ENCODE data around the gene CTNNAL1. TPM values are rescaled to one million over a fixed set of nuclear protein-coding genes. Genes with fewer than 3 reads are reported as not detected.
"Not testable (repeated sequence)": the region's sequence is repeated elsewhere in the genome, so short reads cannot be mapped to it uniquely, and the experiment has no call there.

The CTNNAL1 gene
- total RNA-seq, 1 donor from 2014 or later: 11.0 TPM

- ATAC-seq (no peak), DNase-seq (ENCODE audit: low spot score) (no peak)
Observed at GRCh38 chr9:108937561-108938305, 75.6 kb downstream of the CTNNAL1 start.

DNA sequence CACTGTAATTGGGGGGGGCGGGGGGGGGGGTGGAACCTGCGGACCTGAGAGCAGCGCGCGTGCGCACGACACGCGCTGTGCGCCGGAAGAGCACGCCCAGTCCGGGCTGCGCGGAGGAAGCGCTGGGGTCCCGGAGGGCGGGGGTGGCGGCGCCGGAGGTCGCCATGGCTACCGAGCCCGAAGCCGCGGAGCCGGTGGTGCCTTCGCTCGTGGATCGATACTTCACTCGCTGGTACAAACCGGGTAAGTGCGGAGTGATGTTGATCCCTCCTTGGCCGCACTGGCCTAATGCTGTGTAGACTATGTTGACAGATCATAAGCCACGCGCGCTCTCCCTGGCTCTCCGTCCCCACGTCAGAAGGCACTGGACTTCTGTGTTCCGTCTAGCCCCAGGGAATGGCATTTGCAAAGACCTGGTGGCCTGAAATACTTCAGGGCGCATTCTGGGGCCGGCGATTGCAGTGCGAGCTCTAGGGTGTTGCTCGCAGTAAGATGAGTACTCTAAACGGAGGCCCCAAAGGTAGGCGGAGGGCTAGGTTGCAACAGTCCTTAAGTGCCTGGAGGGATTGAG, 78.9 kb downstream of the CTNNAL1 start, which contains the start of gene ABITRAM:
Gene ABITRAM (plus strand): TSS at position 78 of the 571 bp plus-strand sequence. CDS start 87 bp downstream, at position 165.
- ATAC-seq (peak; percentile 91), DNase-seq (ENCODE audit: low spot score) (peak; percentile 85)

GRCh38 chr9:108933718-108934322, 79.5 kb downstream of the CTNNAL1 start, which contains the start of gene ELP1:
Gene ELP1, minus strand, starts transcription at chr9:108934124. Its CDS starts 2,978 bp downstream, at chr9:108931146.
- ATAC-seq (peak; percentile 89), DNase-seq (ENCODE audit: low spot score) (peak; percentile 92)

DNA sequence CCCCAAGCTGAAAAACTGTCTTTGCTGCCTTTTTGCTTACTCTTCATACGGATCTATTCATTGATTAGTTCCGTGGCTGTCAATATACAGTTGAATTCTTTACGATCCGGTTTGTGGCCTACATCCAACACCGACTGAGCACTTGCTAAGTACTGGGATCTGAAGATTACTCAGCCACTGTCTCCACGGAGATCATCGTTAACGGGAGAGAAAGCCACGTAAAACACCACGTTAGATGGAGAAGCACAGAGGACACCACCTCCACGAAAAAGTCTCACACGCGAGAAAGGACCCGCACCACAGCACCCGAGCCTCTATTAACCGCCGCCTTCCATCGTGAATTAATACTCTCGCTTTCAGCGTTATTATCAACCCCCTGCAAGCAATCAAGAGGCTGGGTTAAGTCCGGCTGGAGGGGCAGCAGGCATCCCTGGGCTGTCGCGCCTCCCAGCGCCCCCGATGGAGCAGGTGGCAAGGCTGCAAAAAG, 80.0 kb downstream of the CTNNAL1 start:
- DNase-seq (ENCODE audit: low spot score): no peak
- ATAC-seq: no peak

DNA sequence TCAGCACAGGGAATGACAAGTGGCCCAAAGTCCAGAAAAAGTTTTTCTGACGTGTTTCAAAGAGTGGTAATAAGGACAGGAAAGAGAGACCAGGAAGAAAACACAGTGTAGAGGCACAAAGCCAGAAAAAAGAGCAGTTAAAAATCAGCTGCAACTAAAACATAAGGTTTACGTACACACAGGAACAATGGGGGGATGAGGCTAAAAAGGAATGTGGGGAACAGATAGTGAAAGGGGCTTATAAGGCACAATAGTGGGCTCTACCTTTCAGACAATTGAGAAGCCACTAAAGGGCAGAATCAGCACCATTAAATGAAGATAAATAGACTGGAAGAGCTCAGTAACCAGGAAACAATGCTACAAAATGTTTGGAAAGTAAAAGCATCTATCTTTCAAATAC, 84.9 kb downstream of the CTNNAL1 start:
- ATAC-seq (no peak), DNase-seq (ENCODE audit: low spot score) (no peak)

- ATAC-seq: no peak
- no peak for DNase-seq (ENCODE audit: low spot score)
Observed at GRCh38 chr9:108924466-108924865, 88.8 kb downstream of the CTNNAL1 start.

GRCh38 chr9:108921200-108921599, 92.1 kb downstream of the CTNNAL1 start:
- no peak for ATAC-seq
- DNase-seq (ENCODE audit: low spot score): no peak

- DNase-seq (ENCODE audit: low spot score): not testable (repeated sequence)
Observed at GRCh38 chr9:108920401-108920800, 92.9 kb downstream of the CTNNAL1 start.

GRCh38 chr9:108919517-108919916, 93.8 kb downstream of the CTNNAL1 start:
- ATAC-seq (peak; percentile 98), DNase-seq (ENCODE audit: low spot score) (peak; percentile 46)

More at GRCh38 chr9:108920401-108920800, 92.9 kb downstream of the CTNNAL1 start:
- ATAC-seq: not testable (repeated sequence)

DNA sequence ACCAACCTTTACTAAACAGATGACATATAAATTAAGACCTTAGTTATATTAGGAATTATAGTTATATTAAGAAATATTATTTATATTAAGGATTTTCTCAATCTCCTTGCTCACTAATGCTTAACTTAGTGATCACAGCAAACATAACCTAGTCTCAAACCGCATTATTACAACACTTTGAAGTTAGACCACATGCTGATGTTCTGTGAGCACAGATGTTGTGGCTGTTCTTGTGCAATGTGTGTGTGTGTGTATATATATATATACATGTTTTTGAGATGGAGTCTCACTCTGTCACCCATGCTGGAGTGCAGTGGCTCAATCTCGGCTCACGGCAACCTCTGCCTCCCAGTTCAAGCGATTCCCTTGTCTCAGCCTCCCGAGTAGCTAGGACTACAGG, 99.9 kb downstream of the CTNNAL1 start:
- ATAC-seq (no peak), DNase-seq (ENCODE audit: low spot score) (no peak)

GRCh38 chr9:108911820-108912219, 101.5 kb downstream of the CTNNAL1 start:
- DNase-seq (ENCODE audit: low spot score): no peak
- no peak for ATAC-seq

GRCh38 chr9:108910914-108911313, 102.4 kb downstream of the CTNNAL1 start:
- peak; percentile 25 for ATAC-seq
- DNase-seq (ENCODE audit: low spot score): no peak

DNA sequence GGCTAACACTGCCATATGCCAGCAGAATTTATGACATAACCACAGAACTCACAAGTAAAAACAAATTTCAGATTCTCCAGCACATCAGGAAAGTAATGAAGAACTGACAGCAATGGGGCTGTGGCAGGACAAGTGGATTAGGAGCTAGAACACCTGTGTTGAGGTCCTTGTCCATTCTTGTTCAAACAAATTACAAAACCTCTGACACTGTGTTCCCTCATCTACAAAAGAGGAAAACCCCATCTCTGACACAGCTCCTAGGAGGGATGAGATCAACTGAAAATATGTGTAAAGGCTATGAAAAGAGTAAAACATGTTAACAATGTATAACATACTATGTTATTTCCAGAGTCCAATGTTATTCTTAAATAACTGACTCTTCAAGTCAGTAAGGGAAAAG, 102.9 kb downstream of the CTNNAL1 start:
- ATAC-seq (peak; percentile 82), DNase-seq (ENCODE audit: low spot score) (no peak)

DNA sequence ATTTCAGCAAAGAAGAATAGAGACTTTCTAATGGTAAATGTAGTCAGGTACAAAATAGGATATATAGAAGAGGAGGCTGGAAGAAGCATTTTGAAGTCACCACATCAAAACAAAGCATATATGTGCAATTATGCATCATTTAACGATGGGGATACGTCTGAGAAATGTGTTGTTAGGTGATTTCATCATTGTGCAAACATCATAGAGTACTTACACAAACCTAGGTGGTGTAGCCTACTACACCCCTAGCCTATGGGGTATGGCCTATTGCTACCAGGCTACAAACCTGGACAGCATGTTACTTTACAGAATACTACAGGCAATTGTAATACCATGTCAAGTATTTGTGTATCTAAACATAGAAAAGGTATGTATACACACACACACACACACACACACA, 107.8 kb downstream of the CTNNAL1 start:
- DNase-seq (ENCODE audit: low spot score) (no peak), ATAC-seq (no peak)

- DNase-seq (ENCODE audit: low spot score): no peak
- no peak for ATAC-seq
Observed at GRCh38 chr9:108904161-108904560, 109.1 kb downstream of the CTNNAL1 start.

DNA sequence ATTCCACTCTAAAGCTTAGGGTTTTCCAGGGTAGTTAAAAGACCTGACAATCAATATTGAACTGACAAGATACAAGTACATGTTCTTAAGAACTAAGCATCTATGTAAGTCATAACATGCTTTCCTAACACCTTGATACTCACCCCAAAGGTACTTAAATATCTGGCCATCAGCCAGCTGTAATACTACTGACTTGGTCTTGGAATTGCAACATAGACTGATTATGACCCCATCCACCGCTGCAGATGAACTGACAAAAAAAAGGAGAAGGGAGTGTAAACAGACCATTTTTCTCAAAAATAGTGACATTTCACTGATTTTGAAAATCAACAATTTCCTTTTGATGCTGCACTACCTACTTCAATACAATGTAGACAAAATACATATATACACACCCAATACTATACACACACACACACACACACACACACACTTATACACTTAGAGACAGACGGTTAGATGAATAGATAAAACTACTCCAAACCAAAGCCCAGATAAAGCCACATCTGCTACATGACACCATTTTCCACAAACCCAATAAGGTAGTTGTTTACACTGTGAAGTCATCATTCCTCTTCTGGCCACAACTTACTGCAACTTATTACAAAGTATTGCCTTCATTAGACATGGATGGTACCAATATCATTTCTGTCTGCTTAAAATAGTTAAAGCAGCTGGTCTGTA, 109.7 kb downstream of the CTNNAL1 start:
- ATAC-seq (no peak), DNase-seq (ENCODE audit: low spot score) (no peak)

GRCh38 chr9:108900176-108900575, 113.1 kb downstream of the CTNNAL1 start:
- no peak for DNase-seq (ENCODE audit: low spot score)
- no peak for ATAC-seq

GRCh38 chr9:108899023-108899695, 114.1 kb downstream of the CTNNAL1 start:
- ATAC-seq; DNase-seq (ENCODE audit: low spot score): not testable (repeated sequence)

DNA sequence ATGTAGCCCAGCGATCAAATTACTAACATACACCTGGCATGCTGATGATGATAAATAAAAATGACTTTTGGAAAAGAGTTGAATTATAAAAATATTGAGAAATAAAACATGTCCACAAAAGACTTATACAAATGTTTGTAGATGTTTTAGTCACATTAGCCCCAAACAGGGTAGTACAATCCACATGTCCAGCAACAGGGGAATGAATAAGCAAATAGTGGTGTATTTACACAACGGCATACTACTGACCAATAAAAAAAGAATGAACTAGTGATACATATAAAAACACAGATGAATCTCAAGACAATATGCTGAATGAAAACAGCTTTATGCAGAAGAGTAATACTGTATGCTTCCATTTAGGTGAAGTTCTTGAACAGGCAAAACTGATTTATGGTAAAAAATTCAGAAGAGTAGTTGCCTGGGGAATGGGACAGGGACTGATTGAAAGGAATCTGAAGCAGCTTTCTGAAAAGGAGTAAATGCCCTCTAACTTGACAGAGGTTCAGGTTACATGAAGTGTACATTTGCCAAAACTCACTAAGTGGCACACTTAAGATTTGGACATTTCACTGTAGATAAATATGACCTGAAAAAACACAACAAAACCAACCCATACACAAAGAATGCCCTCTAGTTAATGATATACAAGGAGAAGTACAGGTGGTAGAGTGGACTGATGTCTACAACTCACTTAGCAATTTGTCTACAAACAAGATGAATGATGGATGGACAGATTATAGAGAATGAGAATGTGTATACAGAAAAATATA, 115.8 kb downstream of the CTNNAL1 start:
- ATAC-seq: peak; percentile 40

More for the DNA sequence above, 115.8 kb downstream of the CTNNAL1 start:
- no peak for DNase-seq (ENCODE audit: low spot score)
